IMR-90 (cell line): ENCODE data around the gene EGFL7. TPM values are rescaled to one million over a fixed set of nuclear protein-coding genes. Genes with fewer than 3 reads are reported as not detected.

ENCODE experiments used
- ATAC-seq: fragments of 200-7000 bp; cut with Tn5 transposase; 2 replicates; pipeline ENCODE4 v1.9.1; 2020; ENCODE audit warnings: low read depth, mild to moderate bottlenecking, moderate library complexity
- BruUV-seq: library from RNA; stranded (reverse); fragments of 400-500 nt; replicated peaks from 2 replicates; lab custom pipeline; 2021; lab: Mats Ljungman, UMichigan
- CTCF ChIA-PET: fragments of 300-600 bp; formaldehyde crosslinking; extraction: SDS; loops from one replicate; lab custom pipeline; 2021; ENCODE audit warnings: antibody characterized with exemption; lab: Yijun Ruan, JAX
- POLR2A ChIA-PET: fragments of 300-600 bp; sonication (Branson Sonifier 250); formaldehyde crosslinking; loops from one replicate; lab custom pipeline; 2022; ENCODE audit warnings: antibody characterized with exemption; ENCODE audit not compliant: unreplicated experiment; lab: Charles Lee
- DNase-seq: peaks from one replicate; pipeline ENCODE4 v3.0.0; 2013
- H2AFZ ChIP-seq: replicated peaks from 2 replicates; pipeline ENCODE3; 2013; ENCODE audit warnings: low read length, mild to moderate bottlenecking; ENCODE audit not compliant: poor library complexity
- H2AK5ac ChIP-seq: 2 replicates; pipeline ENCODE4 v1.6.1; 2013; ENCODE audit warnings: low read depth, low read length, inconsistent platforms
- H2AK9ac ChIP-seq: replicated peaks from 2 replicates; pipeline ENCODE3; 2013; ENCODE audit warnings: mild to moderate bottlenecking, low read depth, low read length, moderate library complexity; ENCODE audit not compliant: poor library complexity
- H2BK120ac ChIP-seq: 2 replicates; pipeline ENCODE4 v1.6.1; 2013; ENCODE audit warnings: low read depth, low read length, inconsistent platforms
- H2BK15ac ChIP-seq: 3 replicates; pipeline ENCODE4 v1.6.1; 2013; ENCODE audit warnings: low read depth, low read length, inconsistent platforms
- H2BK20ac ChIP-seq: 2 replicates; pipeline ENCODE4 v1.6.1; 2013; ENCODE audit warnings: low read depth, mild to moderate bottlenecking, inconsistent platforms, low read length, moderate library complexity
- H2BK5ac ChIP-seq: 2 replicates; pipeline ENCODE4 v1.6.1; 2013; ENCODE audit warnings: mild to moderate bottlenecking, low read depth, low read length, inconsistent platforms; ENCODE audit not compliant: poor library complexity, severe bottlenecking
- H3K14ac ChIP-seq: replicated peaks from 2 replicates; pipeline ENCODE4 v1.6.1; 2013; ENCODE audit warnings: low read depth, low read length, inconsistent platforms
- H3K18ac ChIP-seq: 2 replicates; pipeline ENCODE4 v1.6.1; 2013; ENCODE audit warnings: low read depth, low read length, control low read depth
- H3K23ac ChIP-seq: 2 replicates; pipeline ENCODE4 v1.6.1; 2013; ENCODE audit warnings: low read depth, low read length, inconsistent platforms
- H3K27ac ChIP-seq: 2 replicates; pipeline ENCODE4 v1.5.1; 2013; ENCODE audit warnings: mild to moderate bottlenecking, control low read depth, low read length; ENCODE audit not compliant: insufficient read depth
- H3K27me3 ChIP-seq: 2 replicates; pipeline ENCODE4 v1.6.1; 2013; ENCODE audit warnings: low read length; ENCODE audit not compliant: control insufficient read depth, insufficient read depth
- H3K36me3 ChIP-seq: 2 replicates; pipeline ENCODE4 v1.6.1; 2013; ENCODE audit warnings: low read length, mixed read lengths; ENCODE audit not compliant: control insufficient read depth, insufficient read depth
- H3K4ac ChIP-seq: 2 replicates; pipeline ENCODE4 v1.6.1; 2013; ENCODE audit warnings: low read depth, low read length, inconsistent platforms
- H3K4me1 ChIP-seq: 2 replicates; pipeline ENCODE4 v1.6.1; 2013; ENCODE audit warnings: low read length, mixed read lengths; ENCODE audit not compliant: control insufficient read depth, insufficient read depth
- H3K4me2 ChIP-seq: 2 replicates; pipeline ENCODE4 v1.6.1; 2013; ENCODE audit warnings: low read depth, mild to moderate bottlenecking, control low read depth, low read length, moderate library complexity
- H3K4me3 ChIP-seq: 2 replicates; pipeline ENCODE4 v1.5.1; 2013; ENCODE audit warnings: low read depth, mild to moderate bottlenecking, control low read depth, low read length, moderate library complexity; ENCODE audit not compliant: insufficient read depth
- H3K56ac ChIP-seq: 2 replicates; pipeline ENCODE4 v1.6.1; 2013; ENCODE audit warnings: low read length, inconsistent platforms; ENCODE audit not compliant: insufficient read depth; ENCODE audit errors: extremely low read depth
- H3K79me1 ChIP-seq, 2 experiments: 2 replicates each; pipeline ENCODE4 v1.6.1; 2013; ENCODE audit warnings: low read length in 2 of 2, inconsistent platforms in 1 of 2, low read depth in 1 of 2
- H3K9ac ChIP-seq: 2 replicates; pipeline ENCODE4 v1.6.1; 2013; ENCODE audit warnings: low read depth, low read length, control low read depth
- H3K9me1 ChIP-seq: 2 replicates; pipeline ENCODE4 v1.6.1; 2013; ENCODE audit warnings: low read length, inconsistent platforms; ENCODE audit not compliant: insufficient read depth
- H3K9me3 ChIP-seq: 2 replicates; pipeline ENCODE4 v1.6.1; 2013; ENCODE audit warnings: low read length; ENCODE audit not compliant: control insufficient read depth, insufficient read depth
- H4K20me1 ChIP-seq: 2 replicates; pipeline ENCODE4 v1.6.1; 2013; ENCODE audit warnings: low read length, inconsistent platforms; ENCODE audit not compliant: insufficient read depth
- H4K5ac ChIP-seq: 2 replicates; pipeline ENCODE4 v1.6.1; 2013; ENCODE audit warnings: mild to moderate bottlenecking, low read depth, low read length, control low read depth
- H4K8ac ChIP-seq, 2 experiments: 2 replicates each; pipeline ENCODE4 v1.6.1; 2013; ENCODE audit warnings: low read depth in 2 of 2, low read length in 2 of 2, control low read depth in 1 of 2, inconsistent platforms in 1 of 2
- H4K91ac ChIP-seq: 2 replicates; pipeline ENCODE4 v1.6.1; 2013; ENCODE audit warnings: low read depth, low read length, inconsistent platforms; ENCODE audit not compliant: insufficient read depth
- BHLHE40 ChIP-seq: fragments of 150-350 bp; IDR thresholded peaks from 2 replicates; pipeline ENCODE4 v1.6.1; 2016; ENCODE audit warnings: mild to moderate bottlenecking, low read depth, low read length
- CEBPB ChIP-seq: IDR thresholded peaks from 2 replicates; pipeline ENCODE4 v1.6.1; 2012; ENCODE audit warnings: low read depth, low read length, improper control_type of control experiment
- CHD1 ChIP-seq: IDR thresholded peaks from 2 replicates; pipeline ENCODE4 v1.6.1; 2012; ENCODE audit warnings: low read depth, low read length, improper control_type of control experiment
- CTCF ChIP-seq: conservative IDR thresholded peaks from 2 replicates; pipeline ENCODE4 v1.5.1; 2012; ENCODE audit warnings: mild to moderate bottlenecking, low read depth, low read length, improper control_type of control experiment
- FOS ChIP-seq: fragments of 150-350 bp; IDR thresholded peaks from 2 replicates; pipeline ENCODE4 v1.6.1; 2016; ENCODE audit warnings: low read depth, low read length
- MAZ ChIP-seq: IDR thresholded peaks from 2 replicates; pipeline ENCODE4 v1.6.1; 2012; ENCODE audit warnings: low read depth, mild to moderate bottlenecking, low read length, improper control_type of control experiment, moderate library complexity, borderline replicate concordance
- MXI1 ChIP-seq: IDR thresholded peaks from 2 replicates; pipeline ENCODE4 v1.6.1; 2012; ENCODE audit warnings: low read depth, mild to moderate bottlenecking, low read length, moderate library complexity, borderline replicate concordance
- NFE2L2 ChIP-seq: fragments of 150-350 bp; IDR thresholded peaks from 2 replicates; pipeline ENCODE4 v1.6.1; 2016; ENCODE audit warnings: low read depth, mild to moderate bottlenecking, low read length
- POLR2A ChIP-seq: IDR thresholded peaks from 2 replicates; pipeline ENCODE4 v1.6.1; 2012; ENCODE audit warnings: mild to moderate bottlenecking, low read depth, low read length
- RAD21 ChIP-seq: IDR thresholded peaks from 2 replicates; pipeline ENCODE4 v1.6.1; 2012; ENCODE audit warnings: low read length, improper control_type of control experiment
- RCOR1 ChIP-seq: IDR thresholded peaks from 2 replicates; pipeline ENCODE4 v1.6.1; 2012; ENCODE audit warnings: mild to moderate bottlenecking, low read length, improper control_type of control experiment; ENCODE audit not compliant: insufficient replicate concordance
- RFX5 ChIP-seq: IDR thresholded peaks from 2 replicates; pipeline ENCODE4 v1.8.0; 2012; ENCODE audit warnings: low read depth, mild to moderate bottlenecking, low read length, moderate library complexity
- SMC3 ChIP-seq: fragments of 150-350 bp; IDR thresholded peaks from 2 replicates; pipeline ENCODE4 v1.6.1; 2016; ENCODE audit warnings: low read depth, mild to moderate bottlenecking, antibody characterized with exemption, low read length, moderate library complexity
- USF2 ChIP-seq: fragments of 150-350 bp; IDR thresholded peaks from 2 replicates; pipeline ENCODE4 v1.6.1; 2017; ENCODE audit warnings: mild to moderate bottlenecking, antibody characterized with exemption, low read length, low read depth
- WGBS, 2 experiments: methylation state at CpG; one replicate each; pipeline versions ENCODE4 v1.1.5 to v1.1.7; 2013; ENCODE audit warnings: missing lambda C conversion rate in 2 of 2; ENCODE audit not compliant: insufficient read length in 1 of 2; ENCODE audit errors: extremely low coverage in 2 of 2; 5-methylcytosine and 5-hydroxymethylcytosine counted together
- dilution Hi-C: fragments of 300-500 bp; cut with HindIII; formaldehyde crosslinking; loops from one replicate; pipeline ENCODE4 v1.14.3; 2018; ENCODE audit warnings: low sequenced_read_pairs; ENCODE audit not compliant: unreplicated experiment
- in situ Hi-C: fragments of 300-500 bp; cut with MboI; formaldehyde crosslinking; loops from 3 replicates; pipeline ENCODE4 v1.14.3; 2019; ENCODE audit warnings: low sequenced_read_pairs, inconsistent platforms, mixed read lengths
- intact Hi-C: fragments of 100-400 bp; cut with micrococcal nuclease; formaldehyde crosslinking; loops from 2 replicates; pipeline ENCODE4 v1.10.0; 2022
- polyA plus RNA-seq, 3 experiments: library from polyadenylated mRNA; depleted of rRNA; stranded (reverse); fragments of >200 nt; gene quantifications; 2 replicates each; pipeline ENCODE4 v1.2.3, GENCODE V29; 2012; ENCODE audit warnings: low replicate concordance in 1 of 3
- total RNA-seq: library from RNA; depleted of rRNA; stranded (reverse); fragments of >200 nt; gene quantifications from 2 replicates; pipeline ENCODE4 v1.2.3, GENCODE V29; 2012

EGFL7 gene
- total and polyA plus RNA-seq, 2 of the 4 experiments (the other 2 are of a cell fraction), result 2.2 to 10.4 TPM

GRCh38 chr9:136662326-136662655, 425 bp upstream of the EGFL7 start:
- CTCF ChIA-PET, result no interaction called here
- Histone ChIP-seq H3K4me3 (no peak overlapping the region), H4K8ac (no peak overlapping the region), H2AFZ (peak overlapping the region; percentile 29), H4K91ac (no peak overlapping the region), H3K4me2 (no peak overlapping the region), H3K27ac (no peak overlapping the region), H3K9me3 (no peaks in the 10 kb centered on the region), H3K36me3 (no peaks in the 10 kb centered on the region), H4K20me1 (no peaks in the 10 kb centered on the region; the same call in 1 of the 2 replicates), H3K79me1 (no peaks in the 10 kb centered on the region), H2AK9ac (no peak overlapping the region), H2BK120ac (no peak overlapping the region), H3K14ac (no peak overlapping the region), H2BK5ac (no peak overlapping the region), H3K9me1 (no peaks in the 10 kb centered on the region), H2BK20ac (no peak overlapping the region), H3K18ac (no peak overlapping the region), H3K4ac (no peak overlapping the region), H2AK5ac (no peak overlapping the region), H3K4me1 (peaks cover 4% of the 10 kb centered on the region; the same call in 1 of the 2 replicates), H3K27me3 (peaks cover 59% of the 10 kb centered on the region), H3K23ac (no peak overlapping the region), H3K56ac (no peak overlapping the region), H3K9ac (no peak overlapping the region), H2BK15ac (no peak overlapping the region), H4K5ac (no peak overlapping the region)
- in situ Hi-C loops, result no loop called here
- no TSS peak for BruUV-seq
- TF ChIP-seq RFX5 (no peak), CTCF (no peak), SMC3 (no peak), CEBPB (no peak), NFE2L2 (no peak), RCOR1 (no peak), MAZ (no peak), MXI1 (no peak), FOS (no peak), POLR2A (no peak), BHLHE40 (no peak), RAD21 (no peak), CHD1 (no peak), USF2 (no peak)
- dilution Hi-C loops, result no loop called here
- WGBS, 2 experiments, result no CpG with 5 or more reads among the region's 10 CpGs
- no peak for ATAC-seq
- DNase-seq, result no peak
- POLR2A ChIA-PET, result no interaction called here
- intact Hi-C loops, result no loop called here
